K562 (cell line): Measurements from ENCODE around the gene LAT. TPM values are rescaled to one million over a fixed set of nuclear protein-coding genes. Genes with fewer than 3 reads are reported as not detected.

Source experiments
- ATAC-seq: fragments of 200-7000 bp; cut with Tn5 transposase; 3 replicates; pipeline ENCODE4 v1.9.1; 2020; ENCODE audit warnings: moderate library complexity
- BruUV-seq: library from RNA; stranded (reverse); fragments of 400-500 nt; replicated peaks from 2 replicates; lab custom pipeline; 2021; lab: Mats Ljungman, UMichigan
- CTCF ChIA-PET: fragments of 300-600 bp; formaldehyde crosslinking; extraction: SDS; loops from one replicate; lab custom pipeline; 2021; ENCODE audit warnings: low intra/inter-chr PET ratio; lab: Yijun Ruan, JAX
- POLR2A ChIA-PET: fragments of 300-600, 350-650 bp; sonication (Branson Sonifier 250); formaldehyde crosslinking; extraction: SDS; loops from one replicate; lab custom pipeline; 2021; ENCODE audit warnings: antibody characterized with exemption, inconsistent platforms; lab: Yijun Ruan, JAX
- DNase-seq, 4 experiments: peaks; one replicate each; pipeline versions ENCODE4 v3.0.0 to v3.0.0-alpha.2; 2011 to 2018; ENCODE audit warnings: low spot score in 3 of 4, mixed read lengths in 3 of 4; ENCODE audit errors: extremely low read depth in 1 of 4
- FAIRE-seq: peaks from 2 replicates; lab custom pipeline; 2011; peaks lifted over from hg19 to GRCh38; lab: Jason Lieb, UNC
- H2AFZ ChIP-seq: 2 replicates; pipeline ENCODE4 v1.6.0; 2011; ENCODE audit warnings: low read depth, low read length, control low read depth, inconsistent platforms
- H3K27ac ChIP-seq: fragments of 200-600 bp; 3 replicates; pipeline ENCODE4 v1.8.0; 2011; ENCODE audit warnings: low read depth, mild to moderate bottlenecking, control low read depth, inconsistent platforms, low read length, moderate library complexity, mixed read lengths; ENCODE audit errors: extremely low read depth
- H3K27me3 ChIP-seq, 2 experiments: fragments of 300-600 bp in 1 of 2; 2 replicates in 1 of 2; 3 replicates in 1 of 2; pipeline versions ENCODE4 v1.6.0 to v1.8.0; 2011; ENCODE audit warnings: inconsistent platforms in 2 of 2, low read length in 2 of 2, mild to moderate bottlenecking in 1 of 2, mixed read lengths in 1 of 2, moderate library complexity in 1 of 2; ENCODE audit not compliant: control insufficient read depth in 2 of 2, insufficient read depth in 2 of 2
- H3K36me3 ChIP-seq: fragments of 300-600 bp; 3 replicates; pipeline ENCODE4 v1.8.0; 2011; ENCODE audit warnings: mild to moderate bottlenecking, low read length, inconsistent platforms; ENCODE audit not compliant: control insufficient read depth, insufficient read depth
- H3K4me1 ChIP-seq, 2 experiments: fragments of 200-600 bp in 1 of 2; replicated peaks in 1 of 2; 2 replicates in 1 of 2; 3 replicates in 1 of 2; pipeline versions ENCODE4 v1.5.1 to v1.8.0; 2011; ENCODE audit warnings: inconsistent platforms in 2 of 2, low read length in 2 of 2, mild to moderate bottlenecking in 1 of 2, mixed read lengths in 1 of 2, moderate library complexity in 1 of 2; ENCODE audit not compliant: control insufficient read depth in 2 of 2, insufficient read depth in 2 of 2
- H3K4me2 ChIP-seq: 2 replicates; pipeline ENCODE4 v1.6.1; 2011; ENCODE audit warnings: low read length, control low read depth, inconsistent platforms, mixed read lengths; ENCODE audit not compliant: insufficient read depth
- H3K4me3 ChIP-seq: fragments of 200-600 bp; sonication (generic), shearing (Covaris generic); 2 replicates; pipeline ENCODE4 v1.5.1; 2016; ENCODE audit warnings: control low read depth, inconsistent platforms
- H3K79me2 ChIP-seq: fragments of 200-600 bp; 3 replicates; pipeline ENCODE4 v1.8.0; 2011; ENCODE audit warnings: low read length, inconsistent platforms; ENCODE audit not compliant: control insufficient read depth, insufficient read depth
- H3K9ac ChIP-seq, 2 experiments: 2 replicates each; pipeline versions ENCODE4 v1.6.0 to v1.6.1; 2011; ENCODE audit warnings: low read depth in 2 of 2, low read length in 2 of 2, control low read depth in 1 of 2, inconsistent platforms in 1 of 2, mild to moderate bottlenecking in 1 of 2, mixed read lengths in 1 of 2; ENCODE audit not compliant: insufficient read depth in 1 of 2
- H3K9me1 ChIP-seq: one replicate; pipeline ENCODE4 v1.6.0; 2011; ENCODE audit warnings: inconsistent platforms, mild to moderate bottlenecking, low read length, moderate library complexity; ENCODE audit not compliant: control insufficient read depth, insufficient read depth
- H3K9me3 ChIP-seq: replicated peaks from 2 replicates; pipeline ENCODE4 v1.5.1; 2011; ENCODE audit warnings: low read depth, low read length, inconsistent platforms; ENCODE audit not compliant: control insufficient read depth, insufficient read depth
- H4K20me1 ChIP-seq: replicated peaks from 2 replicates; pipeline ENCODE4 v1.6.1; 2011; ENCODE audit warnings: low read length, inconsistent platforms, mixed read lengths; ENCODE audit not compliant: control insufficient read depth, insufficient read depth
- ARID4B ChIP-seq: sonication (generic); formaldehyde crosslinking; IDR thresholded peaks from 2 replicates; pipeline ENCODE4 v1.8.0; 2022; ENCODE audit warnings: mild to moderate bottlenecking, missing genetic modification reagents
- CAMTA2 ChIP-seq: fragments of 250-450 bp; sonication (Bioruptor Pico); conservative IDR thresholded peaks from 2 replicates; pipeline ENCODE4 v1.5.1; 2022
- CC2D1A ChIP-seq: fragments of 450-650 bp; IDR thresholded peaks from 2 replicates; pipeline ENCODE4 v1.6.1; 2017; ENCODE audit warnings: mild to moderate bottlenecking
- CEBPZ ChIP-seq: fragments of 150-350 bp; IDR thresholded peaks from 2 replicates; pipeline ENCODE4 v1.6.1; 2014; ENCODE audit warnings: low read depth, mild to moderate bottlenecking, low read length, borderline replicate concordance
- ETV5 ChIP-seq: sonication (generic); formaldehyde crosslinking; IDR thresholded peaks from 2 replicates; pipeline ENCODE4 v1.4.0; 2020; ENCODE audit warnings: low read depth, mild to moderate bottlenecking, missing genetic modification reagents
- GTF2F1 ChIP-seq: IDR thresholded peaks from 2 replicates; pipeline ENCODE4 v1.6.1; 2011; ENCODE audit warnings: low read depth, low read length, improper control_type of control experiment
- HDAC1 ChIP-seq, 2 experiments: fragments of 450-650 bp; IDR thresholded peaks; 2 replicates each; pipeline ENCODE4 v1.6.1; 2016 to 2017; ENCODE audit warnings: inconsistent platforms in 1 of 2, mild to moderate bottlenecking in 1 of 2, moderate library complexity in 1 of 2
- KAT8 ChIP-seq: fragments of 450-650 bp; IDR thresholded peaks from 2 replicates; pipeline ENCODE4 v1.6.1; 2016; ENCODE audit warnings: low read depth, mild to moderate bottlenecking
- NR1H2 ChIP-seq: sonication (generic); formaldehyde crosslinking; IDR thresholded peaks from 2 replicates; pipeline ENCODE4 v1.4.0; 2020; ENCODE audit warnings: mild to moderate bottlenecking, missing genetic modification reagents
- RFX1 ChIP-seq: fragments of 450-650 bp; IDR thresholded peaks from 2 replicates; pipeline ENCODE4 v1.6.1; 2016; ENCODE audit warnings: mild to moderate bottlenecking, moderate library complexity
- WHSC1 ChIP-seq: IDR thresholded peaks from one replicate; pipeline ENCODE4 v1.6.1; 2012; ENCODE audit warnings: low read length, control low read depth, inconsistent platforms
- ZNF121 ChIP-seq: sonication (generic); formaldehyde crosslinking; conservative IDR thresholded peaks from 2 replicates; pipeline ENCODE4 v1.8.0; 2022; ENCODE audit warnings: missing genetic modification reagents
- WGBS: fragments of 100-300 bp; shearing (Covaris generic); methylation state at CpG from one replicate; pipeline ENCODE4 v1.1.6; 2016; ENCODE audit warnings: low coverage, mixed read lengths; ENCODE audit not compliant: insufficient coverage; ENCODE audit errors: missing lambda C conversion rate; 5-methylcytosine and 5-hydroxymethylcytosine counted together
- in situ Hi-C: fragments of 300-500 bp; cut with MboI; formaldehyde crosslinking; loops from 4 replicates; pipeline ENCODE4 v1.15.0; 2018; ENCODE audit warnings: inconsistent platforms, mixed read lengths
- intact Hi-C: fragments of 100-400 bp; cut with micrococcal nuclease; formaldehyde crosslinking; loops from 2 replicates; pipeline ENCODE4 v1.14.2; 2022
- polyA plus RNA-seq, 8 experiments: library from polyadenylated mRNA; depleted of rRNA in 4 of 8; stranded (reverse) in 5 of 8; unstranded in 3 of 8; fragments of >200 nt; fragmentation: Nextera tagmentation in 2 of 8; fragmentation: Illumina TruSeq in 1 of 8; extraction: Ambion mirVana in 2 of 8; extraction: Trizol in 1 of 8; gene quantifications; 2 replicates each; pipeline versions ENCODE4 v1.2.1 to v1.2.3, GENCODE V29; 2011 to 2014; ENCODE audit warnings: inconsistent platforms in 1 of 8, missing spikeins in 1 of 8
- total RNA-seq, 7 experiments: library from RNA; depleted of rRNA in 6 of 7; stranded (reverse); fragments of >200 nt in 6 of 7; fragmentation: Illumina TruSeq in 2 of 7; extraction: Trizol in 2 of 7; gene quantifications; 2 replicates each; pipeline versions ENCODE4 v1.2.1 to v1.2.3, GENCODE V29; 2011 to 2021; ENCODE audit warnings: low replicate concordance in 1 of 7
- TF ChIP-seq, protein P1 (sequence below): fragments of 250-450 bp; sonication (Bioruptor Pico); IDR thresholded peaks from 2 replicates; pipeline ENCODE4 v1.6.1; 2021; ENCODE audit warnings: mild to moderate bottlenecking

LAT gene
- total and polyA plus RNA-seq, 9 of the 15 experiments (the other 6 are each of a cell fraction or from before 2014, with no cell fraction given), result 0.40 to 4.2 (median 1.3) TPM

DNA sequence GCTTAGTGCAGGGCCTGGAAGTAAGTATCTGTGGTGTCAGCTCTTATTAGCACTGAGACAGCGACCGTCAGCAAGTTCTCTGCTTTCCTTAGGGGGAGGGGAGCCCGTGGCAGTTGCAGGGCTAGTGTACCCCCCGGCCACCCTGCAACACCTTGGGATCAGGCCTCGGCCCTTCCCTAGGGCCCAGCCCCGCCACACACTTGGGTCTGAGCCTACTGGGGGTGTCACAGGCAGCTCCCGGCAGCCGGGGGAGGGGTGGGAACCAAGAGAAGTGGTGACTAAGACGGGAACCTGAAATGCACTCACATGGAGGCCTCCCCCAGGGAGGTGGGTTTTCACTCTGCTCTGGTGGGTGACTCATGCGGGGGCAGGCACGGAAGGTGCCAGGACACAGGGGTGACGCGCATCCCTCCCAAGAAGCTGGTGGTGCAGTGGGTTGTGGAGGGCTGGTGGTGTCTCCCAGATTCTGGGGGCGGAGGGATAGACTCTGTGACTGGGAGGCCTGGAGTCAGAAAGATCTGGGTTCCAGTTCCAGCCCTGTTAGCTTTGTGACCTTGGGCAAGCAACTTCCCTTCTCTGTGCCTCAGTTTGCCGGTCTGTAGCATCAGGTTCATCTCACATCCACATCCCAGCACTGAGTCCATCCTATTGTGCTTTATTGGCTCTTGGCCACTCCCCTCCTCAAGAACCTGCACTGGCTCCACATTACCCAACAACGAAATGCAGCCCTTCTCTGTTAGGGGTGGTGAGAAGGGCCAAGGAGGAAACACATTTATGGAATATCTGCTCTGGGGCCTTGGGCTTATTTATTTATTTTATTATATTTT is 44.5 kb downstream of the LAT start:
- Histone ChIP-seq H3K4me3 (no peak overlapping the region), H3K9me1 (no peaks in the 10 kb centered on the region), H3K36me3 (no peaks in the 10 kb centered on the region), H3K27me3 (no peaks in the 10 kb centered on the region), H4K20me1 (no peaks in the 10 kb centered on the region), H3K4me2 (peak overlapping the region; percentile 53), H3K27ac (peak overlapping the region; percentile 70; the same call in 2 of the 3 replicates), H3K9me3 (no peaks in the 10 kb centered on the region), H2AFZ (peak overlapping the region; percentile 87), H3K79me2 (no peaks in the 10 kb centered on the region), H3K4me1 (peaks cover 25 to 27% of the 10 kb centered on the region in 2 experiments; a peak in 4 of 5 replicates), H3K9ac (peak overlapping the region; percentile 33 to 87; a peak in 3 of 4 replicates)
- 22% methylated on average over 15 of the region's 16 CpGs for WGBS
- ATAC-seq (peak; percentile 88), FAIRE-seq (peak; percentile 81), DNase-seq (peak; percentile 79 to 89 (median 80))
- in situ Hi-C loops, result loop anchor here (25.0 kb wide), 1 partner anchor 367 kb away; no protein-coding TSS in a partner anchor
- intact Hi-C loops, result no loop called here
- ChIA-PET CTCF (no interaction called here), POLR2A (interaction anchor here (0.6 to 1.0 kb wide), 2 partner anchors 18 to 89 kb away, joined by 3 read pairs; no protein-coding TSS in a partner anchor)
- no TSS peak for BruUV-seq
- TF ChIP-seq HDAC1 (IDR thresholded peaks at IDR 0.05) (0 out of 4 replicates have a peak, but pooled peaks of 1 of the 2 experiments have one; percentile 5), ARID4B (CRISPR knock-in tag) (no peak), GTF2F1 (no peak), RFX1 (no peak), NR1H2 (no peak), ZNF121 (peak; percentile 60), KAT8 (no peak), ETV5 (CRISPR knock-in tag) (no peak), CEBPZ (no peak), CC2D1A (0 out of 2 replicates have a peak, but pooled peaks have one; percentile 8), WHSC1 (no peak), CAMTA2 (CRISPR knock-in tag) (no peak)
- TF ChIP-seq, protein P1, sequence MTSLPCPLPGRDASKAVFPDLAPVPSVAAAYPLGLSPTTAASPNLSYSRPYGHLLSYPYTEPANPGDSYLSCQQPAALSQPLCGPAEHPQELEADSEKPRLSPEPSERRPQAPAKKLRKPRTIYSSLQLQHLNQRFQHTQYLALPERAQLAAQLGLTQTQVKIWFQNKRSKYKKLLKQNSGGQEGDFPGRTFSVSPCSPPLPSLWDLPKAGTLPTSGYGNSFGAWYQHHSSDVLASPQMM (CRISPR knock-in tag), result no peak
